Occipital lobe (tissue), 2 donors: ENCODE measurements around the gene DRC3. TPM values are rescaled to one million over a fixed set of nuclear protein-coding genes. Genes with fewer than 3 reads are reported as not detected.
A peak's percentile ranks its signal among the peaks of the same experiment; 100 is the strongest.

Experiments
- DNase-seq: peaks from one replicate; lab custom pipeline; 2025; lab: John Stamatoyannopoulos, UW
- total RNA-seq: library from RNA; depleted of rRNA; stranded (reverse); fragments of >200 nt; gene quantifications from one replicate; pipeline ENCODE4 v1.2.3, GENCODE V29; 2014

DRC3 gene
- total RNA-seq, 1 donor from 2014 or later = 2.0 TPM

- no peak for DNase-seq
Measured at GRCh38 chr17:18020971-18021370, 48.3 kb downstream of the DRC3 start.

DNA sequence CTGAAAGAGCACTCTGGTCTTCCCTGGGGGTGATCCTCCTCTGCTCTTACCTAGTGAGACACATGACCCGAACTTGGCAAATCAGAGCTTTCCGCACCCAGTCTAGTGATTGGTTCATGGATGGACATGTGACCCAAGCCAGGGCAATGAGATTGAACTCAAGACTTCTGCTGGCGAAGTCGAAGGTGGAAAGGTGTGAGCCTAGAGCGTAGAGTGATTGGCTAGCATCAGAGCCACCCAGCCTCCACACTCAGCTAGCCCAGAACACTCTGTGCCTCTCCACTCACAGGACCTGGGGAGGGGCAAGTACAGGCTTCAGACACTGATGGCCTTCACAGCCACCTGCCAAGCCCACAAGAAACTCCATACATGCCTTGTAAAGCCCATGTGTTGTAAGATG, 48.7 kb downstream of the DRC3 start:
- DNase-seq = no peak

GRCh38 chr17:18025241-18025944, 52.7 kb downstream of the DRC3 start:
- no peak for DNase-seq

DNA sequence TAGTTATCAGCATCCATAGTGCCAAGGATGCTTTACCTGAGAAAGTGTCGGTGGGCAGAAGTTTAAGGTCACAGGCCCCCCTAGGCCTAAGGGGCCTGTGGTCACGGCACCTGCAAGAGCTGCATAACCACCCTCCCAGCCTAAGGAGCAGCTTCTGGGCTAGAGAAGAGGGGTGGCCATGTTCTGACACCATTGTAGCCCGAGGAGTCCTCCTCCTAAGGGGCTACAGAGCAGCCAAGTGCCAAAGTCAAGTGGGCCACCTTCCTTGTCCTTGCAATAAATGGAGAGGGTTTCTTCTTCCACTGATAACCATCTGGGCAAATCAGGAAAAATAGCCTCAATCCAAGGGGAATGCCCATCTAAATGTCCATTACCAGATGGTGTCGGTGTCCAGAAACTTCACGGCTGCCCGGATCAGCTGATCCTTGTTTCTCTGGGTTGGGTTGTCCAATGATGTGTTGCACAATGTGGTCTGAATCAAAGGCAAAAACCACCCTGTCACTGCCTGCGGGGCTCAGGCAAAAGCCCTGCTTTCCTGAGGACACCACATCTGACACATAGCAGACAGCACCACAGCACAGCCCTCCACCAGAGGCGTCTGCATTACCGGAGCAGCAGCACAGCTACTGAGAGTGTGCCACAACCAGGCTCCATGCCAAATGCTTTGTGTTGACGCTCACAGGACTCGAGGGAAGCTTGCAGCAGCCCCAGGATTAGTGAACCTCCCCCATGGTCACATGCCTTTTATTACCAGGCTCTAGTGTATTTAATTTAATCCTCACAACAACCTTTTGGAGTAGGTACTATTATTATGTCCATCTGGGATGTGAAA, 53.5 kb downstream of the DRC3 start:
- DNase-seq = peak; percentile 44

DNA sequence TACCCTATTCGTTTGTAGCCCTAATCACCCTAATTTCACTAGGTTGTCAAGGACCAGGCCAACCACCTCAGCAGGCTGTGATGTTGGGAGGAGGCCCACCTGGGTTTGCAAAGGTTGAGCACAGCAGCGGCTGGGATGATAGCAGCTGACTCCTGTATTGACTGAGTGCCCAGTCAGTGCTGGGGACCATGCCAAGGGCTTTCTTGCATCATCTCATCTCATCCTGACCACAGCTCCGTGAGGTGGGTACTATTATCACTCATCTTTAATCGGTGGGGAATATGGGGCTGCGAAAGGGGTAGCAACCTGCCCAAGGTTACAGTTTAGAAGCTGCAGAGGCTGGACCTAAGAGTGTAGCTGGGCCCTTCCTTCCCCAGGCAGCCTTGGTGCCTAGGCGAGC, 54.6 kb downstream of the DRC3 start:
- DNase-seq = no peak

- DNase-seq = no peak
Measured at GRCh38 chr17:18028114-18028951, 55.7 kb downstream of the DRC3 start.

DNA sequence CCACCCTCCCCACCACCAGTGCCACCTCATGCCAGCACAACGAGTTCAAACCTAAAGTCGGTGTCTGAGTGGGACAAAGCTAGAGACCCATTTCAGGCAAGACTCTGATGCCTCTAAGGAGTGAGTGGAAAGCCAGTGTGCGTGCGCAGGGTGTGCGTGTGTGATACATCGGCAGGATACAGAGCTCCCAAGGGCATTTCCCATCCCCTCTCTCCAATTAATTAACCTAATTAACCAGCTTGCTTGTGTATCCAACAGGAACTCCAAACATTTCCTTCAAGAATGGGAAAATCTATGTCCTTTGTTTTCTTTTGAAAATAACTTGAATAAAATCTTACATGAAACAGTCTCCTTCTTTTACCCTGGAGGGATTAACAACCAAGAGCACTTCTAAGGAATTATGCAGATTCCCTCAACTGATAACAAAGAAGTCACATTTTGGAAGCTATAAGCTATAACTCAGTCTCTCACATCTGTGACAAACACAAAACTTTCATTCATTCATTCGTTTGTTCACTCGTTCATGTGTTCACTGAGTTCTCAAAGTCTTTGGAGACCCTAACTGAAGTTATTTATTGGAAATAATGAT, 56.4 kb downstream of the DRC3 start:
- no peak for DNase-seq

DNA sequence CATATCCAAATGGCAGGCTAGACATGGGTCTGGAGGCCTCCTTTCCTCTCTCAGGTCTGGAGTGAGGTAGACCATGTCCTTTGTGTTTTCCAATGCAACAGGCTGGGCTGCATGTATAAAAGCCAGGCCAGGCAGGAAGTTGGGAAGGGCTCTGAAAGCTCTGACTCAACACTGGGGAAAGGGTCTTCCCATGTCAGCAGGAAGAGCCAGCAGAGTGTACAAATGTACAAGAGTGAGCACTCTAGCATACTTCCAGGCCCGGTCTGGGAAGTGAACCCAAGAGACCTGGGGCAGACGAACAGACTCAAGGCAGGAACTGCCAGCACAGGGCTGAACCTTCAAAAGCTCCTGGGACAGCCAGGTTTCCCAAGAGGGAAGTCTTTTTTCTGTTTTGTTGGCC, 59.3 kb downstream of the DRC3 start:
- DNase-seq = no peak

DNA sequence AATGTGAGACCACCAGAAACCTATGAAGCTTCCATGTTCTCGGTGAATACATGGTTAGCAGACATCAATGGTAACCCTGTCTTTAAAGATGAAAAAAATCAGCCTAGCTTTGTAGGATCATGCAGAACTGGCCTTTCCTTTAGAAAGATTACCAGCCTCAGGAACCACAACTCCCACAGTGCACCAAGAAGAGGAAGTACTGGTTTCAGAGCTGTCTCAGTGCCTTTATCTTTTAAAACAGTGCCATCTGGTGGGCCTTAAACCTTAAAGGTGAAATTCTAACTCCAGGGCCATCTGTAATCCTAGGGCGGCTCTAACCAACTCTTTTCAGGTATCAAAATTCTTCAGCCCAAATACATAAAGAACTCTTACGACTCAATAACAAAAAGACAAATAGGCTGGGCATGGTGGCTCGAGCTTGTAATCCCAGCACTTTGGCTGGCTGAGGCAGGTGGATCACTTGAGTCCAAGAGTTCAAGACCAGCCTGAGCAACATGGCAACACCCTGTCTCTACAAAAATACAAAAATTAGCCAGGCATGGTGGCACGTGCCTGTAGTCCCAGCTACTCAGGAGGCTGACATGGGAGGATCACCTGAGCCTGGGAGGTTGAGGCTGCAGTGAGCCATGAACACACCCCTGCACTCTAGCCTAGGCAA, 60.9 kb downstream of the DRC3 start:
- DNase-seq = no peak

- DNase-seq = no peak
Measured at GRCh38 chr17:18035704-18036103, 63.0 kb downstream of the DRC3 start.

DNA sequence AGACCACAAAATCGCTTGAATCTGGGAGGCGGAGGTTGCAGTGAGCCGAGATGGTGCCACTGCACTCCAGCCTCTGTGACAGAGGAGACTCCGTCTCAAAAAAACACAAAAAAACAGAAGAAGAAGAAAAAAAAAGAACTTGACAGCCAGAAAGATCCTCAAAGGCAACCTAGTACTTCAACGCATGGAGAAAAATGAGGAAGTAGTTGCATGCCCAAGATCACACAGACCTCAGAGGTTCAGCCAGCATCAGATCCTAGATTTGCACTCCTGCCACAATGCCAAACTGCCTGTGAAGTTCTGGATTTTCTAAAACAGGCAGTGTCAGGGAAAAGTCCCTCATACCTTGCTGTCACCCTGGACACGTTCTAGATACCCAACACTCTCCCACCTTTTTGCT, 64.8 kb downstream of the DRC3 start:
- DNase-seq = no peak

DNA sequence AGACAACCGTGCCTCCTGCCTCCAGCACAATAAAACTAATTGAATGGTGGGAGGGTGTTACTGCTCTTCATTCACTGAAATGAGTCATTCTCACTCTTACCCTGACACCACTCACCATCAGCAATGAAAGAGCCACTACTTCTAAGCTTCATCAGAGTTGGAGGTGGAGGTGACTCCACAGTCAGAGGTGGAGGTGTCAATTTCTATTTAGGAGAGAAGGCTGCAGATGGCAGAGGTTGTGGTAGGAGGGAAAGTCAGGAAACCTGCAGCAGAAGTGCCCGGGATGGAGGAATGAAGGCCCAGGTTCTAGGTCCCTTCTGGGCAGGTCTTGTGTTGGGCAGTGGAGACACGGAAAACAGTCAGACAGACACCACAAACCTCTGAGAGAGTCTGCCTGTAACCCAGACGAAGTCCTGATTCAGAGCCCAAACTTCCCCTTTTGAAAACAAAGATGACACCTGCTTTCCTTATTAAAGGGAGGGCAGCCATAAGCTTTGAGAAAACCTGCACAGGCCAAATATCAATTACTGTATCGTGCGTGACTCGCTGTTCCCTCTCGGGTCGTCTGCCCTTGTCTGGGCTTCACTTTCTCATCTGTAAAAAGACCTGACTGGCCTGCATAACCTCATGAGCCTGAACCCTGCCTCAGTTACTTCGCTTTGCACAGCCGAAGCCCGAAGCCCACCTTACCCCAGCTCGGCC, 65.6 kb downstream of the DRC3 start:
- DNase-seq = no peak

DNA sequence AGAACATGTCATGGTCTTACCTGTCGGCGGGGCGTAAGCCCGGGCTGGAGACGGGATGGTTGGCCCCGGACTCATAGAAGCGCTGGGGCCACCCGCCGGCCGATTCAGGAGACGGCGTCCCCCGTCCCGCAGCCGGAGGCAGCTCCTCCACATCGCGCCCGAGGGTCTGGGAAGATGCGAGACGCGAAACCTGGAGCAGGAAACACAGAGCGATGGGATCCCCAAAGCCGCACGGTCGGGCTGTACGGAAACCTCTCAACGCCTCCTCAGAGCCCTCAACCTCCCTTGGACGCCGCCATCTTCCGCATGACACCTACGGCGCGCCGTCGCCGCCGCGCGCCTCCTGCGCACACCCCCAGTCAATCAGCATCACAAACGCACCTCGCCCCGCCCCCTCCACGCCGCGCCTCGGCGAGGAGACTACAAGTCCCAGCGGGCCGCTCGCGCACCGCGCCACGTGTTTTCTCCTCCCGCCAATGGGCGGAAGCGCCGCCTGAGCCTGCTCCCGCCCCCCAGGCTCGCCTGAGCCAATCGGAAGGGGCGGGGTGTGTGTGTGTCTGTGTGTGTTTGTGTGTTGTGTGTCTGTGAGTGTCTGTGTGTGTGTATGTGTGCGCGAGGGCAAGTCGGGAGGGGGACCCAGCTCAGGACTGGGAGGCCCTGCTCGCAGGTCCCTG, 66.3 kb downstream of the DRC3 start, which contains the start of the genes ATPAF2 and GID4:
Gene ATPAF2, minus strand, starts transcription at position 308 of the 674 bp plus-strand sequence. Its CDS starts 155 bp downstream, at position 153.
Gene GID4, plus strand, starts transcription at position 548 of the 674 bp plus-strand sequence. Its CDS starts 57 bp downstream, at position 605.
- DNase-seq = peak; percentile 99

DNA sequence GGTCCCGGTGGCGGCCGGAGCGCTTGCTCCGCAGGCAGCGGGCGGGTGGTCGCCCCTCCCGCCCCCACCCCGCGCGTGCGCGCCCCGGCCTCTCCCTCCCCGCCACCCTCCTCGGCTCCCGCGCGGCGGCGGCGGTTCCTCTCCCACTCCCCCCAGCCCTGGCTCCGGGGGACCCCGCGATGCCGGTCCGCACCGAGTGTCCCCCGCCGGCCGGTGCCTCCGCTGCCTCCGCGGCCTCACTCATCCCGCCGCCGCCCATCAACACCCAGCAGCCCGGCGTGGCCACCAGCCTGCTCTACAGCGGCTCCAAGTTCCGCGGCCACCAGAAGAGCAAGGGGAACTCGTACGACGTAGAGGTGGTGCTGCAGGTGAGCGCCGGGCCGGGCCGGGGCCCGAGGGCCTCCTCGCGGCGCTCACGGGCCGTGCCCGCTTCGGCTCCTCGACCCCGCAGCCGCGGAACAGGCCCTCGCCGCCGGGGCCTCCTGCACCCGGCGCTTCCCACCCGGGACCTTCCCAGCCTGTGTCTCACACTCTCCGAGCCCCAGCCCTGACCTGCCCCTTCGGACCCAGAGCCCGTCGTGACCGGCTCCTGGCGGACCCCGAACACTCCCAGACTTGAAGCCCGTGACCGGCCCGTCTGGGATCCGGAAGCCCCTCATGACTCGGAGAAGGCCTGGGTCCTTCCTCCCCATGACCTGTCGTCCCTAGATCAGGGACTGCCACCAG, 67.0 kb downstream of the DRC3 start:
- no peak for DNase-seq

GRCh38 chr17:18040261-18040858, 67.7 kb downstream of the DRC3 start:
- DNase-seq = no peak

- no peak for DNase-seq
Measured at GRCh38 chr17:18041776-18042175, 69.1 kb downstream of the DRC3 start.

- no peak for DNase-seq
Measured at GRCh38 chr17:18042983-18043382, 70.3 kb downstream of the DRC3 start.

DNA sequence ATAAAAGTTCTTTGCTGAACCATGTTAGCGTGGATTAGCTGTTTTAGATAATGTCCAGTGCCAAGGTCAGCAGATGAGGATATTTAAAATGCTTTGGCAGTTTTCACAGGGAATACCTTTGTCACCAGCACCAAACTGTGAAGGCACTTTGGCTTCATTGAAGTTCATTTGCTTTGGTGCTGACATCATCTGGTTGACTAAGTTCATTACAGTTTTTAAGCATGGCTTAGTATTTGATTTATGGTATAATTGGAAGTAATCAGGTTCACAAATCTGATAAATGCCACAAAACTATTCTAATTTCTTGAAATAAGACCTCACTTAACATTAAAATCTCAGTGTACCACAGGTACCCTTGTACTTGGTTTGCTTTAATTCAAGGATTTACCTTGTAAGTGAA, 70.8 kb downstream of the DRC3 start:
- no peak for DNase-seq

- DNase-seq = no peak
Measured at GRCh38 chr17:18044609-18045008, 71.9 kb downstream of the DRC3 start.
